Upper lobe of right lung (tissue), 1 donor: ENCODE results near the gene RIOX2. TPM values are rescaled to one million over a fixed set of nuclear protein-coding genes. Genes with fewer than 3 reads are reported as not detected.

Experiments
- ATAC-seq: fragments of 200-7000 bp; cut with Tn5 transposase; one replicate; pipeline ENCODE4 v1.9.1; 2020; ENCODE audit warnings: mild to moderate bottlenecking, moderate library complexity
- DNase-seq: peaks from one replicate; pipeline ENCODE4 v3.0.0-alpha.2; 2020
- H3K27ac ChIP-seq: fragments of 200-600 bp; one replicate; pipeline ENCODE4 v1.8.0; 2022
- H3K27me3 ChIP-seq: fragments of 200-600 bp; one replicate; pipeline ENCODE4 v1.8.0; 2022; ENCODE audit warnings: mild to moderate bottlenecking
- H3K36me3 ChIP-seq: fragments of 200-600 bp; one replicate; pipeline ENCODE4 v1.8.0; 2022
- H3K4me1 ChIP-seq: fragments of 200-600 bp; one replicate; pipeline ENCODE4 v1.8.0; 2022
- H3K4me3 ChIP-seq: fragments of 200-600 bp; one replicate; pipeline ENCODE4 v1.8.0; 2022; ENCODE audit warnings: mild to moderate bottlenecking
- H3K9me3 ChIP-seq: fragments of 200-600 bp; one replicate; pipeline ENCODE4 v1.8.0; 2022
- CTCF ChIP-seq: fragments of 200-600 bp; IDR thresholded peaks from one replicate; pipeline ENCODE4 v1.8.0; 2022; ENCODE audit warnings: antibody characterized with exemption
- intact Hi-C: fragments of 100-400 bp; cut with DNase I; formaldehyde crosslinking; loops from one replicate; pipeline ENCODE4 v1.11.0; 2022
- total RNA-seq: library from RNA; stranded (reverse); fragmentation: NEBNext Ultra II Directional; extraction: Animal tissue kit (Norgen Biotek cat#: 25700); gene quantifications from one replicate; pipeline ENCODE4 v1.2.1, GENCODE V29; 2021
- donor health status: DM: no; HTN: yes; CAD: no; lungs with severe emphysema.

Gene RIOX2
- total RNA-seq, 1 donor from 2014 or later, result 20.5 TPM

GRCh38 chr3:97937205-97937604 lies 35.0 kb downstream of the RIOX2 start:
- no peak for TF ChIP-seq CTCF
- Histone ChIP-seq H3K27me3 (no peaks in the 10 kb centered on the region), H3K4me3 (no peak overlapping the region), H3K4me1 (no peaks in the 10 kb centered on the region), H3K27ac (no peak overlapping the region), H3K9me3 (no peaks in the 10 kb centered on the region), H3K36me3 (peaks cover 61% of the 10 kb centered on the region)
- DNase-seq (no peak), ATAC-seq (no peak)
- intact Hi-C loops, result no loop called here

- TF ChIP-seq CTCF, result no peak
- peaks cover 48% of the 10 kb centered on the region for H3K36me3 ChIP-seq
- no peaks in the 10 kb centered on the region for H3K4me1 ChIP-seq
- ATAC-seq (no peak), DNase-seq (no peak)
- no peak overlapping the region for H3K4me3 ChIP-seq
- intact Hi-C loops, result no loop called here
- no peak overlapping the region for H3K27ac ChIP-seq
- H3K27me3 ChIP-seq, result no peaks in the 10 kb centered on the region
- no peaks in the 10 kb centered on the region for H3K9me3 ChIP-seq
Measured at GRCh38 chr3:97935842-97936241, 36.4 kb downstream of the RIOX2 start.

GRCh38 chr3:97934980-97935695 lies 37.1 kb downstream of the RIOX2 start:
- no peak for DNase-seq

GRCh38 chr3:97932387-97932801 lies 39.8 kb downstream of the RIOX2 start:
- peaks cover 35% of the 10 kb centered on the region for H3K36me3 ChIP-seq
- H3K4me3 ChIP-seq, result no peak overlapping the region
- no peaks in the 10 kb centered on the region for H3K4me1 ChIP-seq
- H3K27me3 ChIP-seq, result no peaks in the 10 kb centered on the region
- no peak for ATAC-seq
- TF ChIP-seq CTCF, result no peak
- no peaks in the 10 kb centered on the region for H3K9me3 ChIP-seq
- intact Hi-C loops, result no loop called here
- DNase-seq, result no peak
- no peak overlapping the region for H3K27ac ChIP-seq

More at GRCh38 chr3:97934980-97935695, 37.1 kb downstream of the RIOX2 start:
- H3K9me3 ChIP-seq, result no peaks in the 10 kb centered on the region
- no peak overlapping the region for H3K4me3 ChIP-seq
- H3K4me1 ChIP-seq, result no peaks in the 10 kb centered on the region
- ATAC-seq, result no peak
- no peaks in the 10 kb centered on the region for H3K27me3 ChIP-seq
- H3K27ac ChIP-seq, result no peak overlapping the region
- H3K36me3 ChIP-seq, result peaks cover 48% of the 10 kb centered on the region
- intact Hi-C loops, result no loop called here
- no peak for TF ChIP-seq CTCF

GRCh38 chr3:97931218-97931617 lies 41.0 kb downstream of the RIOX2 start:
- intact Hi-C loops, result no loop called here
- peaks cover 27% of the 10 kb centered on the region for H3K36me3 ChIP-seq

More at GRCh38 chr3:97931218-97931617, 41.0 kb downstream of the RIOX2 start:
- H3K4me3 ChIP-seq, result no peak overlapping the region
- H3K9me3 ChIP-seq, result no peaks in the 10 kb centered on the region
- H3K27me3 ChIP-seq, result no peaks in the 10 kb centered on the region
- no peak overlapping the region for H3K27ac ChIP-seq
- no peaks in the 10 kb centered on the region for H3K4me1 ChIP-seq
- ATAC-seq (no peak), DNase-seq (no peak)
- no peak for TF ChIP-seq CTCF
